8988T (cell line): ENCODE results near the gene RIPOR2.
"Not testable (repeated sequence)": the region's sequence is repeated elsewhere in the genome, so short reads cannot be mapped to it uniquely, and the experiment has no call there.

Experiments used
- DNase-seq: peaks from one replicate; pipeline ENCODE4 v3.0.0; 2011

The RIPOR2 gene

DNA sequence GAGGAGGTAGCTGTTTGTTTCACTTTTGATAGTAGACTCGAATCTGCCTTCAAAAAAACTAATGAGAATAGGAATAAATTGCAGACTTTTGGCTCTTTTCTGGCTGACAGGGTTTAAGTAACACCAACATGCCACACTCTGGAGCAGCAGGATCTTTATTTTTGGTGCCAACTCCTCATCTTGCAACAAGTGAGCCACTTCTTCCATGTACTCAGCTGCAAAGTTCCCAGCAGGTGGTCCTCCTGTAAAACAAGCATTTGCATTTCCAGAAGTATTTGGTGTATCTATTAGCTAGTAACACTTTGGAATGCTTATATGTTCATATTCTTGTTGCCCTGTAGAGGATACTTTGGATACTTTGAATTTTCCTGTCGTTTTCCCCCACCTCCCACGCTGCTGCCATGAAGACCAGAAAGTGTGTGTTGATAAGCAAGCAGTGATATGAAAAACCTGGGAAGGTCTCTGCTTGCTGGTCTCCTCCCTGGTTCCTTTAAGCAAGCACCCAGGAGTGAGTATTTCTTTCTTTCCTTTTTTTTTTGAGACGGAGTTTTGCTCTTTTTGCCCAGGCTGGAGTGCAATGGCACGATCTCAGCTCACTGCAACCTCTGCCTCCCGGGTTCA, 138.1 kb downstream of the RIPOR2 start:
- DNase-seq = no peak

DNA sequence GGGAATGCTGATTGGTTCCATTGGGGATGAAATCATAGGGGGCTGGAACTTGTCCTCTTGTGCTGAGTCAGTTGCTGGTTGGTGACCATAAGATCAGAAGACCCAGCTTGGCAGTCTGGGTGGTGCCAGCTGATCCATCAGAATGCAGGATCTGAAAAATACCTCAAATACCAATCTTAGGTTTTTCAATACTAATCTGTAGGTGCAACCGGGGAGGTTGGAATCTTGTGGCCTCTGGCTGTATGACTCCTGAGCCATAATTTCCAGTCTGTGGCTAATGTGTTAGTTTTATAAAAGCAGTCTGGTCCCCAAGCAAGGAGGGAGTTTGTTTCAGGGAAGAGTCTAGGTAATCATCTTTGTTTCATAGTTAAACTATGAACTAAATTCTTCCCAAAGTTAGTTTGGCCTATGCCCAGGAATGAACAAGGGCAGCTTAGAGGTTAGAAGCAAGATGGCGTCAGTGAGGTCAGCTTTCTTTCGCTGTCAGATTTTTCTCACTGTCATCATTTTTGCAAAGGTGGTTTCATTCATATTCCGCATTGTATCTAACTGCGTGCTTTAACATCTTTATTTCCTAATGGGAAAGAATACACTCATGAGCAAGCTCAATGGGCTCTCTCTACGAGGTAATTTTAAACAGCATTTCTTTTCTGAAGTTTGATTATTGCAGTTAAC, 139.0 kb downstream of the RIPOR2 start:
- DNase-seq = no peak

DNA sequence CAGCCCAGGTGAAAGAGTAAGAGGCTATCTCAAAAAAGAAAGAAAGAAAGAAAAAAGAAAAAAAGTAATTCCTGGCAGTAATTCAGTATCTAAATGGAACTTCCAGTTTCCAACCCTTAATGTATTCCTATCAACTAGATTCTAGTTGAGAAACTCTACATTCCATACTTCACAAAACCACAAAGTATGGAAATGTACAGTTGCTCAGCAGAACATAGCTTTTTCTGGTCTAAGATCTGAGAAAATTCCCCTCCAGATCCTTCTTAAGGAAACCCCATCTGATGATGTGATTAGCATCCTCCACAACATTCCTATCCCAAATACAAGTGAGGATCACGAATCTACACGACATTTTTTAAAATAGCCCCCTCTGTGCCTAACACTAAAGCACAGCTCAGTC, 140.7 kb downstream of the RIPOR2 start:
- no peak for DNase-seq

DNA sequence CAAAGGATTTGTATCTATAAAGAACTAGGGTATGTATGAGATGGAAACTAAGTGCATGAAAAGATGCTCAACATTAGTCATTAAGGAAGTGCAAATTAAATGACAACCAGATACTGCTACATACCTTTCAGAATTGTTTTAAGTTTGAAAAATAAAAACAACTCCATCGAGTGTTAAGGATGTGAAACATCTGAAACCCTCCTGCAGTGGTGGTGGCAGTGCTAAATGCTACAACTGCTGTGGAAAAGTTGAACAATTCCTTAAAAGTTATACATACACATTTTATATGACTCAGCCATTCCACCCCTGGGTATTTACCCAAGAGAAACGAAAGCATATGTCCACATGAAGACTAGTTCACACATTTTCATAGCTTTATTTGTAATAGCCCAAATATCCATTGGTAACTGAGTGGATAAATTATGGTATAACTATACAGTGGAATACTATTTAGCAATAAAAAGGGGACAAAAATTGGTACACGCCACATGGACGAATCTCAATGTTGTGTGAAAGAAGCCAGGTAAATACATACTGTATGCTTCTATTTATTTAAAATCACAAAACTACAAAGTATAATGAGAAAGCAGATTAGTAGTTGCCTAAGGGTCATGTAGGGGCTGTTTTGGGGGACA, 147.6 kb downstream of the RIPOR2 start:
- no peak for DNase-seq

DNA sequence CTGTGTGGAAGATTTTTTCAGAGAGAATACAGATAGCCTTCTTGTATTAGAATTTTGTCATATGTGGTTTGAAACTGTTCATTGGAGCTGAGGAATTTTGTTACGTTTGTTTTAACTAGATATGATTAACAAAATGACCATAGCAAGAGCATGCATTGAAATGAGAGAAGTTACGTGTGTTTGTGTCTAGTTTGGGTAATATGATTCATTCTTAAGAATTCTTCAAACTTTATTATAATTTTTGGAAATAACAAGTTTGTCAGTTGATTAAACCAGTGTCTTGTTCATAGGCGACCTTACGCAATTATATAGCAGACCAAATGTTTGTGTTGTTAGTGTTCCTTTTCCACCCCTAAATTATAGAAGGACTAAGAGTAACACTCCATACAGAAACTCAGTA, 155.6 kb downstream of the RIPOR2 start:
- DNase-seq = no peak

DNA sequence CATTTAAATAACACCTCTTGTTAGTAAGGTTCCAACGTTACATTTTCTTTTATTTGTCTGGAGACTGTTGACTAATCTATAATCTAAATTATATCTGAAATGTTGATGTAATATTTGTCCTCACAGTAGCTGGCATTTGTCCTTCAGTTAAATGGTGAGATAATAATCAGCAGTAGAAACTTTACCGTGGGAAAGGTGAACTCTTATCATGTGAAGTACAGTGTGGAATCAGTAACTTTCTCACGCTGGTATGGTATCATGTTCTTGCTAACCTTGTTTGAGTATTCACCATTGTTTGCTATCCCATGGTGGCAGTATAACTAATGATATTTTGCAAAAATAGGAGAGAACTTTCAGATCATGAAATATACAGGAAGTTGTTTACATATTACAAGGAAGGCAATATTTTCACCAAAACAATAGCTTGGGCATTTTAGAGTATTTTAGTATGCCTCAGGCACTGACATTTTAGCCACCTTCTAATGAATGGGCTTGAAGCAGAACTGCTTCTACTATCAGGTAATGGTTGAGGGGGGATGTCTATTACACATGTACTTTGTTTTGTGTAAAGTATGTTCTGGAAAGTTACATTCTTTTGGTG, 156.2 kb downstream of the RIPOR2 start:
- no peak for DNase-seq

DNA sequence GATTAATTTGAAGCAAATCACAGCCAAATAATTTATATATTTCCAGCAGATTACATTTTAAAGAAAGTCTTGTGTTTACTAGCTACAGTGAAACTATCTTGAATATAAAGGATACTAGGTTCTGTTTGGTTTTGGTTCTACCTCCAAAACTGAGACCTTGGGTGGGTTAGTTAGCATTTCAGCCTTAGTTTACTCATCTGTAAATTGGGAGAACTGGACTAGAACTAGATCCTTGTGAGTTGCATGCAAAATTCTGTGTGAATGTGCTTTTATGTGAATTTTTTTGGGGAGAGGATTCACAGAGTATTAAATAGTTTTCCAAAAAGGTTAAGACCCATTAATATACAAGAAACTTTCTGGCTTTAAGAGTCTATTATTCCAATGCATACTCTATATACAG, 156.9 kb downstream of the RIPOR2 start:
- DNase-seq = no peak

DNA sequence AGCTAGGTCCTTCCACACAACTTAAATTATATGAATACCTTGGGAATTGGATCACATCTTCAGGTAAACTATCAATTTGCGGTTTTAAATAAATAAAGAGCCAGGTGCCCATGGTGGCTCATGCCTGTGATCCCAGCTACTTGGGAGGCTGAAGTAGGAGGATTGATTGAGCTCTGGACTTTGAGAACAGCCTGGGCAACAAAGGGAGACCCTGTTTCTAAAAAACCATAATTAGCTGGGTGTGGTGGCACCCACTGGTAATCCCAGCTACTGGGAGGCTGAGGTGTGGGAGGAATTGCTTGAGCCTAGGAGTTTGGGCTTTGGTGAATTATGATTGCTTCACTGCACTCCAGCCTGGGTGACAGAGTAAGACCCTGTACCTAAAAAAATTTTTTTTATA, 157.6 kb downstream of the RIPOR2 start:
- DNase-seq = no peak

DNA sequence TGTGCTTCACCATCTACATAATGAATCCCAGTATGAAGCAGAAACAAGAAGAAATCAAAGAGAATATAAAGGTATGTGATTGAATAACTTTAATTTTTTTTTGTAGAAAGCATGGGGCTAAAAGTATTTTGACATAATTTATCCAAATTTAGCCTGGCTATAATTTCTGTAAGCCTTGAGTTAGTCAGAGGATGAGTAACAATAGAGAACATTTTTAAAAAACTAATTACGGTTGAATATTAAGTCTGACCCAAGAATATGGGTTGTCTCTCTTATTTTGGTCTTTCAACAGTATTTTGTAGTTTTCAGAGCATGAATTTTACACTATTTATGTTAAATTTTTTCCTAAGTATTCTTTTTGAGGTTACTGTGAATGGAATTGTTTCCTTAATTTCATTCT, 158.5 kb downstream of the RIPOR2 start:
- DNase-seq = no peak

DNA sequence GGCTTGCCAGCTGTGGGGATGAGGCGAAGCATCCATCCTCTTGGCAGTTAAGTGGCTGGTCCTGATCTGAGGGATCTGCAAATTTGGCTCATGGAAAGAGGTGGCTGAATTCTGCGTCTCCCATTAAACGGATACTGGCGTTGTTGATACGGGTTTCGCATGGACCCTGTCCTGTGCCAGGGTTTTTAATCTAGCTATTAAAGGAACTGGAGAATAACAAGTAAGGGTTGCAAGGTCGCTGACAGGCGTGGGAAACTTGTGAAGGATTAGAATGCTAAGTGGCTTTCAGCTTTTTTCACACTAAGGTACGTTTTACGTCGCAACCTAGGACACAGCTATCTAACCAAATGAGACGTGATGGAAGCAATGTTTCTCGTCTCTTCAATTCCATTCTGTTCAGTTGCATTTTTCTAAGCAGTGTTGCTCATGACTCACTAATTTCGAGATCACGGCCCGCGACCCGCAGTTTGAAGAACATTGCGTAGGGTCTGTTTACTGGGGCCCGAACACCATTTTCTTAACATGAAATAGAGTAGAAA, 160.2 kb downstream of the RIPOR2 start:
- no peak for DNase-seq

DNA sequence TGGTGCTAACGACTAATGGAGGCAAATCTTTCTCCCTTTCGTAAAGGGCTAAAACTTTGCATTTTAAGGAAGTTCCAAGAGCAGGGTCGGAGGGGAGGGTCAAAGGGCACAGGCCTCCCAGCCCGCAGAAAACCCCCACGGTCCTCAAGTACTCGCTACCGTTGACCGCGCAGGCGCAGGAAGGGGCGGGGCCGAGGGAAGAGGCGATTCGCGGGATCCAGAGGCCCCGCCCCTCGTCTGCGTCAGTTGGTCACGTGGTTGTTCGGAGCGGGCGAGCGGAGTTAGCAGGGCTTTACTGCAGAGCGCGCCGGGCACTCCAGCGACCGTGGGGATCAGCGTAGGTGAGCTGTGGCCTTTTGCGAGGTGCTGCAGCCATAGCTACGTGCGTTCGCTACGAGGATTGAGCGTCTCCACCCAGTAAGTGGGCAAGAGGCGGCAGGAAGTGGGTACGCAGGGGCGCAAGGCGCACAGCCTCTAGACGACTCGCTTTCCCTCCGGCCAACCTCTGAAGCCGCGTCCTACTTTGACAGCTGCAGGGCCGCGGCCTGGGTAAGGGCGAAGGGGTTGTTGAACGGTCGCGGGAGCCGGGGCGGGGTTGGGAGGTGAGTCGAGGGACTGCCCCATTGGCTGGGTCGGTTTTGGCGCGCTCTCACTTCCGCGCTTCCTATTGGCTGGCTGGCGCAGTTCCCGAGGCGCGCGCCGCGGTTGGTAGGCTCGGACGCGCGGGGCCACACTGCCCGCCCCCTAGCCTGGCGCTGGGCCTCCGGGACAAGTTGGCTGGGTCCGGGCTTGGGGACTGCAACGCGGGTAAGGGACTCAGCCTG, 160.9 kb downstream of the RIPOR2 start, which contains the start of gene GMNN:
GMNN (plus strand) TSS at position 242 of the 824 bp plus-strand sequence. CDS start 2,310 bp downstream, outside the sequence.
- DNase-seq = peak; percentile 85

DNA sequence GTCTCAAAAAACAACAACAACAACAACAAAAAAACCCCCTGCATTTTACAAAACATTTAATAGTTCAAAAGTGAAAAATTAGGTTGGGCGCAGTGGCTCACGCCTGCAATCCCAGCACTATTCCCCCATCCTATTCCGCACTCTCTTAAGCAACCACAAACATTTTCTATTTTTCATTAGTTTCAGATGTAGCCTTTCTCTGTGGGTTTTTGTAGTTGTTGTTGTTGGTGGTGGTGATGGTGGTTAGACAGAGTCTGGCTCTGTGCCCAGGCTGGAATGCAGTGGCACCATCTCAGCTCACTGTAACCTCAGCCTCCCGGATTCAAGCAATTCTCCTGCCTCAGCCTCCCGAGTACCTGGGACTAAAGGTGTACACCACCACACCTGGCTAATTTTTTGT, 167.4 kb downstream of the RIPOR2 start:
- DNase-seq = no peak

DNA sequence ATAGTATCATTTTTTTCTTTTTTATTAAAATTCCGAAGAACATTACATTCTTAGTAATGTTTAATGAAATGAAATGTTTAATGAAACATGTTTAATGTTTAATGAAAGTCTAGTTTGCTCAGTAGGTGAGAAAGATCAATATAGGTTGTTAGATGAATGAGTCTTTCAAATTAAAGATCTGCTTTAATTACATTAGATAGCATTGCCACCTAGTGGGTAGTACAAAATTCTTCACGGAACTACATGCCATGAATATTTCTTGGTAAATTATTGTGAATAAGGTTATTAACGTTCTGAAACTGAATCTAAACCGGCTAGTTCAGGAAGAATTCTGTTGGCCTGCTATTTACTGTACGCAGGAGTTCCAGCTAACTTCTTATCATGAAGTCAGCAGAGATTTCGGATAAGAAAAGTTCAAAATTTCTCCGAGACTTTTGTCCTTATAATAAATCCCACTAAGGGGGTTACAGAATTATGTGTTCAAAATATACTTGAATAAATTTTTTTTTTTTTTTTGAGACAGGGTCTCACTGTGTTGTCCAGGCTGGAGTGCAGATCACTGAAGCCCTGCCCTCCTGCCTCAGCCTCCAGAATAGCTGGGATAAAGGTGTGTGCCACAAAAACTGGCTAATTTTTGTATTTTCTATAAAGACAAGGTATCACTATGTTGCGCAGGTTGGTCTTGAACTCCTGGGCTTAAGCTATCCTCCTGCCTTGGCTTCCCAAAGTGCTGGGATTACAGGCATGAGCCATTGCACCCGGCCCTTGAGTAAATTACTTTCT, 168.9 kb downstream of the RIPOR2 start:
- DNase-seq = no peak

DNA sequence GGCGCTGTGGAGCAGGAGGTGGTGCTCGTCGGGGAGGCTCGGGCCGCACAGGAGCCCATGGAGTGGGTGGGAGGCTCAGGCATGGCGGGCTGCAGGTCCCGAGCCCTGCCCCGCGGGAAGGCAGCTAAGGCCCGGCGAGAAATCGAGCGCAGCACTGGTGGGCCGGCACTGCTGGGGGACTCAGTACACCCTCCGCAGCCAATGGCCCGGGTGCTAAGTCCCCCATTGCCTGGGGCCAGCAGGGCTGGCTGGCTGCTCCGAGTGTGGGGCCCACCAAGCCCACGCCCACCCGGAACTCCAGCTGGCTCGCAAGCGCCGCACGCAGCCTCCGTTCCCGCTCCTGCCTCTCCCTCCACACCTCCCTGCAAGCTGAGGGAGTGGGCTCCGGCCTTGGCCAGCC, 169.8 kb downstream of the RIPOR2 start:
- DNase-seq = not testable (repeated sequence)

DNA sequence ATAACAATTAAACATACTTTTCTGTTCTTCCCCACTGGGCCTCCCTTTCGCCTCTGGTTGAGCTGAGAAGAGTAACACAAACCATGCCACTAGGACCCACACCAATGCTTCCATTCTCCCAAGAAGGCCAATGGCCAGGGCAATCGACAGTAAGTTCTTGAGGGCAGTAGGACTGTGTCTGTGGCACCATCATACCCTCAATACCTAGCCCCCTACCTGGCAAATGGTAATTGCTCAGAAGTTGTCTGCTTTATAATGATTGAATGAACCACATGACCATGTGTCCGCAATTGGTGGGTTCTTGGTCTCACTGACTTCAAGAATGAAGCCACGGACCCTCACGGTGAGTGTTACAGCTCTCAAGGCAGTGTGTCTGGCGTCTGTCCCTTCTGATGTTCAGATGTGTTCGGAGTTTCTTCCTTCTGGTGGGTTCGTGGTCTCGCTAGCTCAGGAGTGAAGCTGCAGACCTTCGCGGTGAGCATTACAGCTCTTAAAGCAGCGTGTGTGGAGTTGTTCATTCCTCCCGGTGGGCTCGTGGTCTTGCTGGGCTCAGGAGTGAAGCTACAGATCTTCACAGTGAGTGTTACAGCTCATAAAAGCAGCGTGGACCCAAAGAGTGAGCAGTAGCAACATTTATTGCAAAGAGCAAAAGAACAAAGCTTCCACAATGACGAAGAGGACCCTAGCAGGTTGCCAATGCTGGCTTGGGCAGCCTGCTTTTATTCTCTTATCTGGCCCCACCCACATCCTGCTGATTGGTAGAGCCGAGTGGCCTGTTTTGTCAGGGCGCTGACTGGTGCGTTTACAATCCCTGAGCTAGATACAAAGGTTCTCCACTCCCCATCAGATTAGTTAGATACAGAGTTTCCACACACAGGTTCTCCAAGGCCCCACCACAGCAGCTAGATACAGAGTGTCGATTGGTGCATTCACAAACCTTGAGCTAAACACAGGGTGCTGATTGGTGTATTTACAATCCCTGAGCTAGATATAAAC, 170.6 kb downstream of the RIPOR2 start:
- not testable (repeated sequence) for DNase-seq

DNA sequence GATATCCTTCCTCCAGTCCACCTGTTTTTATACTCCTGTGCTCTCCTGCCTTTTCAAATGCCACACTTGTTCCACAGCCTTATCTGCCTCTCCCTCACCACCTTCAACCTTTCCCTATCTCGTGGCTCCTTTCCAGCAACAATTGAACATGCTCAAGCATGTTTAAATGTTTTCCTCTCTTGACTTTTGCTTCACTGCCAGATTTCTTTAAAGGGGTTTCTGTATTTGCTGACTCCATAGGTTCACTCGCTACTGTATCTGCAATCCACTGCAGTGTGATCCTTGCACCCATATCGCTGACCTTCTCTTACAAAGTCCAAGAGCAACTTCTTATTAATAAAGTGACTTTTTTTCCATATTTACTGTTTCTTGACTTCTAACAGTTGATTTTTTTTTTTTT, 172.2 kb downstream of the RIPOR2 start:
- no peak for DNase-seq

DNA sequence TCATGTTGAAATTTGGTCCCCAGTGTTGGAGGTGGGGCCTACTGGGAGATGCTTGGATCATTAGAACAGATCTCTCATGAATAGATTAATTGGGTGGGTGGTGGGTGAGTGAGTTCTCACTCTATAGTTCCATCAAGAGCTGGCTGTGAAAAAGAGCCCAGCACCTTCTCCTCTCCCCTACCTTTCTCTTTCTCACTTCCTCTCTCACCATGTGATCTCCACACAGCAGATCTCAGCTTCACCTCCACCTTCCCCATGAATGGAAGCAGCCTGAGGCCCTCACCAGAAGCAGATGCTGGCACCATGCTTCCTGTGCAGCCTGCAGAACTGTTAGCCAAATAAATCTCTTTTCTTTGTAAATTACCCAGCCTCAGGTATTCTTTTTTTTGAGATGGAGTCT, 173.9 kb downstream of the RIPOR2 start:
- no peak for DNase-seq

DNA sequence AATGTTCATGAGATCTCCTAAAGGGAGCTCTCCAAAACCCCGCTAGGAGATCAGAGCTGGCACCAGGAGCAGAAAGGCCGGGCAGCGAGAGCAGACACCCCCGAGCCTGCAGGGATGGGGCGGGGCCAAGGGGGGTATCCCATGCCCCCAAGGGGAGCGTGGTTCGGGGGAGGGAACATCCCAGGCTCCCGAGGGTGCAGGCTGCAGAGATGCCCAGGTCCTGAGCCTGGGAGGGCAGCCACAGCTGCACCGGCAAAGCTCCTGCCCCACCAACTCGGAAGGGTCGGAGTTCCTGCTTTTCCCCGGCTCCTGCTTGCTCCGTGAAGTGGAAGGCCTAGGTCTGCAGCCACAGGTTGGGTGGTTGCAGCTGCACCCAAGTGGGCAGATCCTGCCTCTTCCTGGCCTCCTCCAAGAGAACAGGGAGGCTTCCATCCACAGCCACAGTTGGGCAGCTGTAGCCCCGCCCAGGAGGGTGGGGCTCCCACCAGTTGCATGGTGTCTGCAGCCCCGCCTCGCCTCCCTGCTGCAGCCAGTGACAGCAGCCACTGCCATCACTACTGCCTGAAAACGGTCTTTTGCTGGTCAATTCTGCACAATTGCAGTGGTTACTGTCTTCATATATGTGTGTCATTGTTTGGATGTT, 174.4 kb downstream of the RIPOR2 start:
- DNase-seq = no peak

DNA sequence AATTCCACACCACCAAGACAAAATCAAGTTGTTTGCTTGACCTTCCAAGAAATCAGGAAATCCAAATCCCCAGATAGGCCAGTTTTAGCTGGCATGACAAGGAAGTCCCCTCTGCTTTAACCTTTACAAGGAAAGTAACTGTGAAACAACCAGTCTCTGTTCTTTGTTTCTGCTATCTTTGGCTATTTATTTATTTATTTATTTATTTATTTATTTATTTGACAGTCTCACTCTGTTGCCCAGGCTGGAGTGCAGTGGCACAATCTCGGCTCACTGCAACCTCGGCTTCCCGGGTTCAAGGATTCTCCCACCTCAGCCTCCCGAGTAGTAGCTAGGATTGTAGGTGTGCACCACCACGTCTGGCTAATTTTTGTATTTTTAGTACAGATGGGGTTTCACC, 175.6 kb downstream of the RIPOR2 start:
- DNase-seq = no peak

DNA sequence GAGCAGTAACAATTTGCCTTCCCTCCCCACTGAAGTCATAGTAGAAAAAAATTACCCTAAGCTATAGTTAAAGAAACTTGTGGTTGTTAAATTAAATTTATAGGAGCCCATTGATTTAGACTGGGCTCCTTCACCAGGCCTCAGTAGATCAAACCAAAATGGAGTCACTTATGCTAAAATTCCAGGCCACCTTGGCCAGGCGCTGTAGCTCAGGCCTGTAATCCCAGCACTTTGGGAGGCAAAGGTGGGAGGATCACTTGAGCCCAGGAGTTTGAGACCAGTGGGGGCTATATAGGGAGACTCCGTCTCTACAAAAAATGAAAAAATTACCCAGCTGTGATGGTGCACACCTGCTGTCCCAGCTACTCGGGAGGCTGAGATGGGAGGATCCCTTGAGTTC, 176.0 kb downstream of the RIPOR2 start:
- DNase-seq = no peak
